Islet precursor cell (in vitro differentiated cells): ENCODE data around the gene COL24A1.
A peak's percentile ranks its signal among the peaks of the same experiment; 100 is the strongest.
"Not testable (repeated sequence)": the region's sequence is repeated elsewhere in the genome, so short reads cannot be mapped to it uniquely, and the experiment has no call there.

Experiments
- DNase-seq: peaks from one replicate; pipeline ENCODE4 v3.0.0-alpha.2; 2018

Gene COL24A1

GRCh38 chr1:85762804-85763203 lies 393.8 kb downstream of the COL24A1 start:
- DNase-seq: no peak

- DNase-seq: no peak
Observed at GRCh38 chr1:85756864-85757263, 399.7 kb downstream of the COL24A1 start.

- DNase-seq: no peak
Observed at GRCh38 chr1:85748120-85748519, 408.5 kb downstream of the COL24A1 start.

GRCh38 chr1:85746777-85747176 lies 409.8 kb downstream of the COL24A1 start:
- DNase-seq: no peak

- DNase-seq: no peak
Observed at GRCh38 chr1:85743814-85744213, 412.8 kb downstream of the COL24A1 start.

- DNase-seq: no peak
Observed at GRCh38 chr1:85734931-85735330, 421.6 kb downstream of the COL24A1 start.

- DNase-seq: no peak
Observed at GRCh38 chr1:85718678-85719340, 437.8 kb downstream of the COL24A1 start.

GRCh38 chr1:85714418-85715114 lies 442.0 kb downstream of the COL24A1 start:
- DNase-seq: not testable (repeated sequence)

GRCh38 chr1:85708829-85709227 lies 447.7 kb downstream of the COL24A1 start:
- DNase-seq: no peak

- peak; percentile 99 for DNase-seq
Observed at GRCh38 chr1:85707990-85708828, 448.4 kb downstream of the COL24A1 start, which contains the start of gene ZNHIT6. TSS of gene ZNHIT6 (minus strand) at chr1:85708433. CDS start at chr1:85708284, 149 bp downstream.

GRCh38 chr1:85707267-85707989 lies 449.1 kb downstream of the COL24A1 start:
- no peak for DNase-seq

- no peak for DNase-seq
Observed at GRCh38 chr1:85705940-85706339, 450.6 kb downstream of the COL24A1 start.

GRCh38 chr1:85700422-85700821 lies 456.1 kb downstream of the COL24A1 start:
- DNase-seq: no peak

- no peak for DNase-seq
Observed at GRCh38 chr1:85697895-85698294, 458.7 kb downstream of the COL24A1 start.

GRCh38 chr1:85692730-85693314 lies 463.8 kb downstream of the COL24A1 start:
- DNase-seq: no peak

GRCh38 chr1:85689775-85690404 lies 466.7 kb downstream of the COL24A1 start:
- no peak for DNase-seq

- no peak for DNase-seq
Observed at GRCh38 chr1:85683292-85684025, 473.1 kb downstream of the COL24A1 start.

GRCh38 chr1:85681087-85681486 lies 475.5 kb downstream of the COL24A1 start:
- DNase-seq: no peak
